GM10266 (cell line): Measurements from ENCODE around the gene PKP3.
"Not testable (repeated sequence)": the region's sequence is repeated elsewhere in the genome, so short reads cannot be mapped to it uniquely, and the experiment has no call there.

Source experiments
- DNase-seq: peaks from one replicate; pipeline ENCODE4 v3.0.0; 2012; ENCODE audit errors: extremely low spot score
- CTCF ChIP-seq: IDR thresholded peaks from 2 replicates; pipeline ENCODE4 v1.5.1; 2012; ENCODE audit warnings: mild to moderate bottlenecking, low read depth; ENCODE audit not compliant: control insufficient read depth, insufficient read depth; ENCODE audit errors: missing control alignments

The PKP3 gene

GRCh38 chr11:433641-434040 is 39.6 kb downstream of the PKP3 start:
- no peak for TF ChIP-seq CTCF
- DNase-seq, result no peak

- no peak for TF ChIP-seq CTCF
- DNase-seq, result no peak
Measured at GRCh38 chr11:434496-434895, 40.5 kb downstream of the PKP3 start.

- DNase-seq, result not testable (repeated sequence)
Measured at GRCh38 chr11:434999-435740, 41.2 kb downstream of the PKP3 start.

GRCh38 chr11:437228-437870 is 43.3 kb downstream of the PKP3 start:
- DNase-seq, result no peak
- TF ChIP-seq CTCF, result no peak

- DNase-seq, result no peak
- TF ChIP-seq CTCF, result no peak
Measured at GRCh38 chr11:438101-438844, 44.3 kb downstream of the PKP3 start.

GRCh38 chr11:439315-440064 is 45.5 kb downstream of the PKP3 start:
- TF ChIP-seq CTCF, result no peak
- no peak for DNase-seq
